ENCODE results near the gene CAMSAP1.

DNA sequence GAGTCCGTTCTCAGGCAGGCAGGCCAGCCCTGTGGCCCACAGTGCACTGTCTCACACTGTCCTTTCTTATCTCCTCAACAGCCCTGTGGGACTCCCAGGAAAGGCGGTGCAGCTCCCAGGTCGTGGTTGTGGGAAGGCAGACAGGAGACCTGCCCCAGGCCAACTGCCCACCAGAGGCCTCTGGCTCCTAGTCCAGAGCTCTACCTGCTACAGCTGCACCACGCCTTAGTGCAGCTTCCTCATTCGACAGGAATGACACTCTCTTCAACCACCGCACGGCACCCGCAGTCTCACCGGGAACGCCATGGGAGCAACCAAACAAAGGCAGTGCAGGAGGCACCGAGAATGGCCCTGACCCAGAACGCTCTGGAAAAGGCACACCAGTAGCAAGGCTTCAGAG lies 25.3 kb downstream of the CAMSAP1 start:
- no peak for TF ChIP-seq POLR2A (IDR thresholded peaks at IDR 0.05)
- TF ChIP-seq, protein P1, sequence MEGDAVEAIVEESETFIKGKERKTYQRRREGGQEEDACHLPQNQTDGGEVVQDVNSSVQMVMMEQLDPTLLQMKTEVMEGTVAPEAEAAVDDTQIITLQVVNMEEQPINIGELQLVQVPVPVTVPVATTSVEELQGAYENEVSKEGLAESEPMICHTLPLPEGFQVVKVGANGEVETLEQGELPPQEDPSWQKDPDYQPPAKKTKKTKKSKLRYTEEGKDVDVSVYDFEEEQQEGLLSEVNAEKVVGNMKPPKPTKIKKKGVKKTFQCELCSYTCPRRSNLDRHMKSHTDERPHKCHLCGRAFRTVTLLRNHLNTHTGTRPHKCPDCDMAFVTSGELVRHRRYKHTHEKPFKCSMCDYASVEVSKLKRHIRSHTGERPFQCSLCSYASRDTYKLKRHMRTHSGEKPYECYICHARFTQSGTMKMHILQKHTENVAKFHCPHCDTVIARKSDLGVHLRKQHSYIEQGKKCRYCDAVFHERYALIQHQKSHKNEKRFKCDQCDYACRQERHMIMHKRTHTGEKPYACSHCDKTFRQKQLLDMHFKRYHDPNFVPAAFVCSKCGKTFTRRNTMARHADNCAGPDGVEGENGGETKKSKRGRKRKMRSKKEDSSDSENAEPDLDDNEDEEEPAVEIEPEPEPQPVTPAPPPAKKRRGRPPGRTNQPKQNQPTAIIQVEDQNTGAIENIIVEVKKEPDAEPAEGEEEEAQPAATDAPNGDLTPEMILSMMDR (IDR thresholded peaks at IDR 0.05), result no peak
